ENCODE data around the gene CACNA1I. TPM values are rescaled to one million over a fixed set of nuclear protein-coding genes. Genes with fewer than 3 reads are reported as not detected.

Gene CACNA1I
- total and polyA plus RNA-seq, 7 donors: under 0.01 to 0.95 (median 0.15) TPM; not detected in 3

DNA sequence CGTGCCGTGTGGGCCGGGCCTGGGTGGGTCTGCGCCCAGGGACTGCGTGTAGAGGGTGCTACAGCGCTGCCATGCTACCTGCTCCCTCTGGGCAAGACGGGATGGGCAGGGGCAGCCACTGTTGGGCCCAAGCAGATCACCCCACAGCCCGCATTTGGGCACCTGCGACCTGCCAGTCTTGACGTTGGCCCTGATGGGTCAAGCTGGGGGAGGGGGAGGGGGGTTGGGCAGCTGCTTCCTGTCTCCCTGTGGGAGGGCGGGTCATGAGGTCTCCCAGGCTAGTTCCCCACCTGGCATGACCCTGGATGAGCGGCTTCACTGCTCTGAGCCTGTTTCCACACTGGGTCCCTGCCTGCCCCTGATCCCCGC is 35.2 kb upstream of the CACNA1I start:
- H3K4me3 ChIP-seq: no peak overlapping the region
- TF ChIP-seq EP300 (IDR thresholded peaks at IDR 0.05) (no peak), POLR2A (IDR thresholded peaks at IDR 0.05) (no peak), POLR2AphosphoS5 (IDR thresholded peaks at IDR 0.05) (no peak)
- TF ChIP-seq, protein P1, sequence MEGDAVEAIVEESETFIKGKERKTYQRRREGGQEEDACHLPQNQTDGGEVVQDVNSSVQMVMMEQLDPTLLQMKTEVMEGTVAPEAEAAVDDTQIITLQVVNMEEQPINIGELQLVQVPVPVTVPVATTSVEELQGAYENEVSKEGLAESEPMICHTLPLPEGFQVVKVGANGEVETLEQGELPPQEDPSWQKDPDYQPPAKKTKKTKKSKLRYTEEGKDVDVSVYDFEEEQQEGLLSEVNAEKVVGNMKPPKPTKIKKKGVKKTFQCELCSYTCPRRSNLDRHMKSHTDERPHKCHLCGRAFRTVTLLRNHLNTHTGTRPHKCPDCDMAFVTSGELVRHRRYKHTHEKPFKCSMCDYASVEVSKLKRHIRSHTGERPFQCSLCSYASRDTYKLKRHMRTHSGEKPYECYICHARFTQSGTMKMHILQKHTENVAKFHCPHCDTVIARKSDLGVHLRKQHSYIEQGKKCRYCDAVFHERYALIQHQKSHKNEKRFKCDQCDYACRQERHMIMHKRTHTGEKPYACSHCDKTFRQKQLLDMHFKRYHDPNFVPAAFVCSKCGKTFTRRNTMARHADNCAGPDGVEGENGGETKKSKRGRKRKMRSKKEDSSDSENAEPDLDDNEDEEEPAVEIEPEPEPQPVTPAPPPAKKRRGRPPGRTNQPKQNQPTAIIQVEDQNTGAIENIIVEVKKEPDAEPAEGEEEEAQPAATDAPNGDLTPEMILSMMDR (IDR thresholded peaks at IDR 0.05): no peak
- peaks cover 0 to 2% (median 0%) of the 10 kb centered on the region in 4 donors for H3K36me3 ChIP-seq
- H3K27ac ChIP-seq: no peak overlapping the region
- no peaks in the 10 kb centered on the region for H3K9me3 ChIP-seq
- no peak for DNase-seq
- peaks cover 0 to 31% (median 28%) of the 10 kb centered on the region in 4 donors for H3K4me1 ChIP-seq
- intact Hi-C loops (cut with DNase I): loop anchor here (2.0 kb wide), 2 partner anchors 489 to 811 kb away; partner anchors contain the start of gene ADSL
- no peaks in the 10 kb centered on the region for H3K27me3 ChIP-seq
- 39 to 49% methylated on average over 13 of the region's 13 CpGs for WGBS, 2 donors

DNA sequence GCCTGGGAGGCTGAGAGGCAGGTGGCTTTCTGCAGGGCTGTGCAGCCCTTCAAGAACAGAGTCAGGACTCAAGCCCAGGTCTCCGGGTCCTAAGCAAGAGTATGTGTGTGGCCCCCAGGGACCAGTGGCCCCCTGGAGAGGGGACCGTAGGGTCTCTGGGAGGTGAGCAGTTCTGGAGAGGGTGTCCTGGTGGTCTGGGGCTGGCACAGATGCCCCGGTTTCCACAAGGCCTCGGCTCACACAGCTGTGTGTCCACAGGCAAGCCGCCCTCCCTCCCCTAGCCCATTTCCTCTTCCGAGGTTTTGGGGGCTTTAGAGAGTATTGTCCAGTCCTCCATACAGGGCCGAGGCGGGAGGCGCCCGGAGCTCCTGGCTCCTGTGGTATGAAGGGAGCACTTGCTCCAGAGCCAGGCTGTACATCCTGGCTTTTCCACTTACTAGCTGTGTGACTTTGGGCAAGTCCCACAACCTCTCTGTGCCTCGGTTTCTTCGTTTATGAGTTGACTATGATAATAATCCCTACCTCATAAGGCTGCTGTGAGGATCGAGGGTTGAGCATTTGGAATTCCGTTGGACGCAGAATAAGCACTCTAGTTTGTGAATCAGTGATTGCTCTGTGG is 34.6 kb upstream of the CACNA1I start:
- Histone ChIP-seq H3K36me3 (no peaks in the 10 kb centered on the region), H3K4me3 (no peak overlapping the region), H3K4me1 (peaks cover 0 to 25% (median 22%) of the 10 kb centered on the region in 4 donors), H3K27ac (no peak overlapping the region), H3K9me3 (no peaks in the 10 kb centered on the region), H3K27me3 (no peaks in the 10 kb centered on the region)
- intact Hi-C loops (cut with DNase I): loop anchor here (2.0 kb wide), 2 partner anchors 489 to 811 kb away; partner anchors contain the start of gene ADSL
- 88 to 89% methylated on average over 15 of the region's 15 CpGs for WGBS, 2 donors
- TF ChIP-seq POLR2A (IDR thresholded peaks at IDR 0.05): no peak
- DNase-seq: no peak

DNA sequence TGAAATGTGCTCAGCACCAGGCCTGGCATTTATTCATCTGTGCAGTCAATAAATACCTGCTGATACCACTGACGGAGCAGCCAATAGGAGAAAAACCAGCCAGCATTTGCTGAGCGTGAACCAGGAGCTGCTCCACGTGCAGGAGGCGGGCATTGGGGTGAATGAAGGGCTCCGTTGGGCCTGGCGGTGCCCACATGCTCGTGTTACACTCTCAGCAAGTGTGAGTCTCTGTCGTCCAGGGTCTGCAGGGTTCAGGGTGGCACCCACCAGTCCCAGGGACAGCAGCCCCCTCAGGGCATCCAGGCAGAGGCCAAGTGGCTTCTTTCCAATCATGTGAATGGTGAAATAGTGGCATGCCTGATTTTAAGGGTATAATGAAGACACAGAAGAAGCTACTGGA is 33.8 kb upstream of the CACNA1I start:
- no peak for DNase-seq
- no peak overlapping the region for H3K27ac ChIP-seq
- H3K9me3 ChIP-seq: no peaks in the 10 kb centered on the region
- no peaks in the 10 kb centered on the region for H3K36me3 ChIP-seq
- H3K27me3 ChIP-seq: no peaks in the 10 kb centered on the region
- TF ChIP-seq, protein P1 (IDR thresholded peaks at IDR 0.05): no peak
- no peak for TF ChIP-seq POLR2A (IDR thresholded peaks at IDR 0.05)
- no peak for TF ChIP-seq POLR2AphosphoS5 (IDR thresholded peaks at IDR 0.05)
- TF ChIP-seq EP300 (IDR thresholded peaks at IDR 0.05): no peak
- H3K4me1 ChIP-seq: peaks cover 0 to 17% (median 14%) of the 10 kb centered on the region in 4 donors
- intact Hi-C loops (cut with DNase I): no loop called here
- H3K4me3 ChIP-seq: no peak overlapping the region
- WGBS, 2 donors: 67 to 74% methylated on average over 8 of the region's 8 CpGs

DNA sequence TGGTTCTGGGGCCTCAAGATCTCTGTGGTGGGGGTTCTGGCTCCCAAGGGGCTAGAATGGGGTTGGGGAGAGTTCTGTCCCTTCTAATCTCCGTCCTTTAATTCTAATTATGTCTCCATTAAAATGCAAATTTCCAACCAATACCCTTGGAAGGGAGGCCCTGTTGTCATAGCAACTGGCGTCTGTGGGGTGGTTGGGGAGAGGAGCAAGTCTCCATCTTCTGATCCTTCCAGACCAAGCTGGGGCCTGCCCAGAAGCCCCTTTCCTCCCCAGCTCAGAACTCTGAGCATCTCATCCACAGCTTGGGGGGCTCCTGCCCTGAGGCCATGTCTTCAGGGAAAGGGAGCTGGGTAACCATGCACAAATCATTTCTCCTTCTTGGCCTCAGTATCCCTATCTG is 32.6 kb upstream of the CACNA1I start:
- Histone ChIP-seq H3K4me1 (peaks cover 0 to 12% (median 10%) of the 10 kb centered on the region in 4 donors), H3K27ac (no peak overlapping the region), H3K4me3 (no peak overlapping the region), H3K36me3 (no peaks in the 10 kb centered on the region), H3K9me3 (no peaks in the 10 kb centered on the region), H3K27me3 (peaks cover 0 to 4% (median 0%) of the 10 kb centered on the region in 3 donors)
- no peak for DNase-seq
- intact Hi-C loops (cut with DNase I): no loop called here
- TF ChIP-seq POLR2AphosphoS5 (IDR thresholded peaks at IDR 0.05) (no peak), POLR2A (IDR thresholded peaks at IDR 0.05) (no peak), EP300 (IDR thresholded peaks at IDR 0.05) (no peak)
- TF ChIP-seq, protein P1 (IDR thresholded peaks at IDR 0.05): no peak
- WGBS, 2 donors: 60% methylated on average over 2 of the region's 2 CpGs

DNA sequence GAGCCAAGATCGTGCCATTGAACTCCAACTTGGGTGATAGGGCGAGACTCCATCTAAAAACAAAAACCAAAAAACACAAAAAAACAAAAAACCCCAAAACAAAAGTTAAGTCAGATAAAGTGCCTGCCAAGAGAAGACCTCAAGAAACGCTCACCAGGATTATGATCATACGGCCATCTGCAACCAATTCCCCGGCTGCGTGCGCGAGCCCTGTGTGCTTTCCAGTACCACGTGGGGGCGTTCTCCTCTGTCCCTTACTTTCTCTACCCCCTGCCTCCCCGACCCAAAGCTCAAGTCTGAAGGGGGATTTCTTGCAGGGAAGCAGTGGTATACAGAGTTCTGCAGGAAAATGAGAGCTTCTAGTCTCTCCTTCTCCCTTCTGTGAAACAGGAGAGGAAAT is 27.5 kb upstream of the CACNA1I start:
- Histone ChIP-seq H3K4me3 (no peak overlapping the region), H3K9me3 (no peaks in the 10 kb centered on the region), H3K27me3 (peaks cover 0 to 24% (median 4%) of the 10 kb centered on the region in 3 donors), H3K27ac (no peak overlapping the region), H3K4me1 (peaks cover 0 to 7% (median 2%) of the 10 kb centered on the region in 4 donors), H3K36me3 (no peaks in the 10 kb centered on the region)
- TF ChIP-seq EP300 (IDR thresholded peaks at IDR 0.05) (no peak), POLR2A (IDR thresholded peaks at IDR 0.05) (no peak), POLR2AphosphoS5 (IDR thresholded peaks at IDR 0.05) (no peak)
- TF ChIP-seq, protein P1 (IDR thresholded peaks at IDR 0.05): no peak
- intact Hi-C loops (cut with DNase I): no loop called here
- DNase-seq: no peak
- WGBS, 2 donors: 17 to 20% methylated on average over 11 of the region's 11 CpGs

Data from sigmoid colon (tissue), 7 donors.